HG03108 (cell line): ENCODE results near the gene LSS.
"Not testable (repeated sequence)": the region's sequence is repeated elsewhere in the genome, so short reads cannot be mapped to it uniquely, and the experiment has no call there.

Source experiments
- ATAC-seq: cut with Tn5 transposase; IDR thresholded peaks from one replicate; pipeline ENCODE4 v1.9.1; 2021; ENCODE audit warnings: moderate library complexity; ENCODE audit not compliant: unreplicated experiment

The LSS gene

GRCh38 chr21:46246345-46246744 lies 17.8 kb upstream of the LSS start:
- ATAC-seq, result no peak

DNA sequence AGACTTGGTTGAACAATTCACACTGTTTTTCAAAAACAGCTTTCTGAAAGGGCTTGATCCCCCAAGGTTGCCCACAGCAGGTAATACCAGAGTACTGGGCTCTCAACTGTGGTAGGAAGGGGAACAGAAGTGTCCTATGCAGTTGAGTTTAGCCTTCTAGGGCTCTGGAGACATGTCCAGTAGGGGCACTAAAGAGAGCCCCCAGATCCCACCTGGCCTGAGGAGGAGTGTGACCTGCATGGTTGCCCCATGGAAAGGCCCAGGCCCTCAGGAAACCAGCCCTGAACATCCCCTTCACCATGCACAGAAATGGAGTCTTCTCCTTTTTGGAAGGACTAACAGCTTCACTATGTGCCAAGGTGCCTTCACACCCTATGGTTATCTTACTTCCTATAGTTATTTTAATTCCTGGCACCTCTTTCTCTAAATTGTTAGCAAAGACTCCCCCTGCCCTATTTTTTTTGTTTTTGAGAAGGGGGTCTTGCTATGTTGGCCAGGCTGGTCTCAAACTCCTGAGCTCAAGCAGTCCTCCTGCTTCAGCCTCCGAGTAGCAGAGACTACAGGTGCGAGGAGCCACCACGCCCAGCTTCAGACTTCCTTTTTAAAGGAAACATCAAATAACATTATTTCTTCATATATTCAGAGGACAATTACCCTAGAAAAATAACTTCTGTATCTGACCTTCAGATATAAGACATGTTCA lies 16.8 kb upstream of the LSS start:
- ATAC-seq, result no peak

GRCh38 chr21:46244602-46245001 lies 16.0 kb upstream of the LSS start:
- no peak for ATAC-seq

- ATAC-seq, result no peak
Measured at GRCh38 chr21:46243960-46244361, 15.4 kb upstream of the LSS start.

GRCh38 chr21:46243325-46243724 lies 14.8 kb upstream of the LSS start:
- ATAC-seq, result no peak

- ATAC-seq, result not testable (repeated sequence)
Measured at GRCh38 chr21:46241577-46241976, 13.0 kb upstream of the LSS start.

GRCh38 chr21:46239817-46240325 lies 11.3 kb upstream of the LSS start:
- no peak for ATAC-seq

GRCh38 chr21:46237474-46237873 lies 8.9 kb upstream of the LSS start:
- ATAC-seq, result no peak

GRCh38 chr21:46234436-46234950 lies 5.9 kb upstream of the LSS start:
- no peak for ATAC-seq

DNA sequence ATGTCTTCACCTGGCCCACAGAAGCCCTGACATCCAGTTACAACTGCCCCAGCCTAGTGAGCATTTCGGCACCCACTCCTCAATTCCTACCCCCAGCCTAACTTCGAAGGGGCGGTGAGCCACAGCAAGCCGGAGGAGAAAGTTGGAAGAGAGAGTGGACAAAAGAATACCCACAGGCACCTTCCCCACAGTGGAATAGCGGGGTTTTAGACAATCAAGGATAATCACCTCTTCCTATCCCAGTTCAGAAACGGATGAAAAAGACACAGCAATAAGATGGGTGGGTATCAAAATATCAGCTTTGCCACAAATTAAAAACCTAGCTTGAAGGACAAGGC lies 1.3 kb upstream of the LSS start:
- no peak for ATAC-seq

DNA sequence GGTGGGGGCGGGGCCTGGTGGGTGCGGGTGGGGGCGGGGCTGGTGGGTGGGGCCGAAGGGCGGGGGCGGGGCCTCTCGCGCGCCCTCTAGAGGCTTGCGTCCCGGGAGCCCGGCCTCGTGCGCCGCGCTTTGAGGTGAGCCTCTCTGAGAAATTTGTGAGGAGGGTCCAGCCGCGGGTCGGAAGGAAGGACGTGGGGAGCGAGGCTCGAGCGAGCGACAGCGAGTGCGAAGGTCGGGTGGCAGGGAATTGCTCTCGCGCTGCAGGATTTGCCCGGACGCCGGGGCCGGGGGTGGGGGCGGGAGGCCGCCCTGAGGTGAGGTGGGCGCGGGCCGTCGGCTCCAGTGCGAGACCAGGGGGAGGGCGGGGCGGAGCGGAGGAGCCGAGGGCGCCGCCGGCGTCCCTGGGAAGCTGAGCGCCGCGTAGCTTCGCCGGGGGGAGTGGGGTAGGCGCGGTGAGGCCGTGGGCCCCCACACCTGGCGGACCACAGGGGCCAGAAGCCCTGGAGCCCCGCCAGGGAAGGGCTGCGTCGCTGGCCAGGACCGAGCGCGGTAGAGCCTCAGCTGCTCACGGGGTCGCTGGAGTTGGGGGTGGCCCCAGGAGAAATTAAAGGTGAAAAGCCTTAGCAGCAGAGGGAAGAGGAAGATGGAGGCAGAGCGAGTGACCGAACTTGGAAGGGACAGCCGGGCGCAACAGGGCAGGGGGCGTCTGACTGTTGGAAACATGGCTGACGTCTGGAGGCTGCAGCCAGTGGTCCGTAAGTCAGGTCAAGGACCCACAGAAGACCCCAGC lies 754 bp upstream of the LSS start:
- peak; percentile 14 for ATAC-seq

DNA sequence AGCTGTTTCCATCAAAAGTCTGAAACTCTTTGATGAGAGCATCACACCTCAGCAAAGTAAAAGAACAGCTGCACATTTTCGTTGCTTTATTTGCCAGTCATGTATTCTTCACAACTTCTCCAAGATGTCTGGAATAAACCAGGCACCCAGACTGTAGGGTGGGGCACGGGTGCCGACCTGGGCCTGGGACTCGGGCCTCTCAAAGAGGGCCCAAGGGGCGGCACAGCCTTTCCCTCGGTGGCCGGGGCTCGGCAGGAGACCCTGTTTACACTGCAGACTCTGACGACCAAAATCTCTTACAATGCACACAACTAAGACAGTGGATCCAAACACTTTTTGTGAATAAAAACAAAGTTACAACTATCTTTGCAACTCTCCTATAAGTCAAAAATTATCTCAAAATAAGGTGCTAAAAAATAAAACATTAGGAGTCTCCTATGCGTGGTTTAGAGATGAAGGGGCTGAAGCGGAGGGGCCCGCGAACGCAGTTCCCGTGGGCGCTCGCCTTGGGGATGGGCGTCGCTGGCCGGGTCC lies 696 bp downstream of the LSS start:
- no peak for ATAC-seq

- no peak for ATAC-seq
Measured at GRCh38 chr21:46226920-46227599, 1.5 kb downstream of the LSS start.

GRCh38 chr21:46226146-46226545 lies 2.4 kb downstream of the LSS start:
- ATAC-seq, result no peak

GRCh38 chr21:46223661-46224060 lies 4.9 kb downstream of the LSS start:
- not testable (repeated sequence) for ATAC-seq

- ATAC-seq, result no peak
Measured at GRCh38 chr21:46223217-46223616, 5.4 kb downstream of the LSS start.

GRCh38 chr21:46222436-46223116 lies 6.0 kb downstream of the LSS start:
- no peak for ATAC-seq

GRCh38 chr21:46221664-46222435 lies 6.7 kb downstream of the LSS start:
- no peak for ATAC-seq

DNA sequence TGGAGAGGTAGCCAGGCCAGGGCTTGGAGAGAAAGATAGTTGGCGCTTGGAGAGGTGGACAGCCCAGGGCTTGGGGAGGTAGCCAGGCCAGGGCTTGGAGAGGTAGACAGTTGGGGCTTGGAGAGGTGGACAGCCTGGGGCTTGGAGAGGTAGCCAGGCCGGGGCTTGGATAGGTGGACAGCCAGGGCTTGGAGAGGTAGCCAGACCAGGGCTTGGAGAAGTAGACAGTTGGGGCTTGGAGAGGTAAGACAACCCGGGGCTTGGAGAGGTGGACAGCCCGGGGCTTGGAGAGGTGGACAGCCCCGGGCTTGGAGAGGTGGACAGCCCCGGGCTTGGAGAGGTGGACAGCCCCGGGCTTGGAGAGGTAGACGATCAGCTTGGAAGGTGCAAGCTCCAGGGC lies 7.7 kb downstream of the LSS start:
- ATAC-seq, result no peak

GRCh38 chr21:46220275-46220810 lies 8.2 kb downstream of the LSS start:
- ATAC-seq, result no peak
